Measurements from ENCODE around the gene MEF2B.

Gene MEF2B

DNA sequence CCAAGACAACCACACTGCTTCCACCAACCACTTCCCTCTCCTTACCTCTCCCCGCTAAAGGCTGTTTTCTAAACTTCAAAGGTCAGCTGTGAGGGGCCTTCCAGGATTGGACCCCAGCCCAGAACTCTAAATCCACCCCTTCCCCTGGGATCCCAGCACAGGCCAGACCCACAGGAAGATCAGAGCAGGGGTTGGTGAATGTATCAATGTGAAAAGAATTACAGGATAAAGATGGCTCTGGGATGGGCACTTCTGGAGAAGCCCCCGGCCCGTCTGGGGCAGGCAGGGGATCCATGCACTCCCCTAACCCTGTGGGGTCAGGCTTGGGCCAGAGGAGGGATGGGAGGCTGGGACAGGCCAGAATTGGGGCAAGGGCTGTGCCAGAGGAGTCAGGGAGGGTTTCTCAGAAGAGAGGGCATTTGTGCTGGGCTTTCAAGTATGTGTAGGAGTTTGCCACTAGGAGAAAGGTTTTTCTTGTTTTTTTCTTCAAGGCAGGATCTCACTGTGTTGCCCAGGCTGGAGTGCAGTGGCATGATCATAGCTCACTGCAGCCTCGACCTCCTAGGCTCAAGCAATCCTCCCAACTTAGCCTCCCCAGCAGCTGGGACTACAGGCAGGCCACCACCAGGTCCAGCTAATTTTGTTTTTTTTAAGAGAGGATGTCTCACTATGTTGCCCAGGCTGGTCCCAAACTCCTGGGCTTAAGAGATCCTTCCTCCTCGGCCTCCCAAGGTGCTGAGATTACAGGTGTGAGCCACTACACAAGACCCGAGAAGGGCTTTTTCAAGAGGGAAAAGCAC, 1.0 kb upstream of the MEF2B start:
- Histone ChIP-seq H3K36me3 (ENCODE audit: insufficient read depth) (no peaks in the 10 kb centered on the region), H2AFZ (ENCODE audit: low read depth) (no peak overlapping the region), H3K4me2 (no peak overlapping the region), H3K79me2 (ENCODE audit: insufficient read depth, low read depth) (no peaks in the 10 kb centered on the region), H3K4me1 (ENCODE audit: low read depth, poor library complexity, severe bottlenecking) (peaks cover 22% of the 10 kb centered on the region), H3K27ac (no peak overlapping the region), H3K4me3 (IDR thresholded peaks at IDR 0.05; ENCODE audit: insufficient read depth, low read depth, low read length) (no peak overlapping the region), H3K27me3 (ENCODE audit: insufficient read depth, low read depth) (no peaks in the 10 kb centered on the region), H4K20me1 (ENCODE audit: insufficient read depth) (no peaks in the 10 kb centered on the region), H3K9ac (no peak overlapping the region)
- TF ChIP-seq, protein P1, sequence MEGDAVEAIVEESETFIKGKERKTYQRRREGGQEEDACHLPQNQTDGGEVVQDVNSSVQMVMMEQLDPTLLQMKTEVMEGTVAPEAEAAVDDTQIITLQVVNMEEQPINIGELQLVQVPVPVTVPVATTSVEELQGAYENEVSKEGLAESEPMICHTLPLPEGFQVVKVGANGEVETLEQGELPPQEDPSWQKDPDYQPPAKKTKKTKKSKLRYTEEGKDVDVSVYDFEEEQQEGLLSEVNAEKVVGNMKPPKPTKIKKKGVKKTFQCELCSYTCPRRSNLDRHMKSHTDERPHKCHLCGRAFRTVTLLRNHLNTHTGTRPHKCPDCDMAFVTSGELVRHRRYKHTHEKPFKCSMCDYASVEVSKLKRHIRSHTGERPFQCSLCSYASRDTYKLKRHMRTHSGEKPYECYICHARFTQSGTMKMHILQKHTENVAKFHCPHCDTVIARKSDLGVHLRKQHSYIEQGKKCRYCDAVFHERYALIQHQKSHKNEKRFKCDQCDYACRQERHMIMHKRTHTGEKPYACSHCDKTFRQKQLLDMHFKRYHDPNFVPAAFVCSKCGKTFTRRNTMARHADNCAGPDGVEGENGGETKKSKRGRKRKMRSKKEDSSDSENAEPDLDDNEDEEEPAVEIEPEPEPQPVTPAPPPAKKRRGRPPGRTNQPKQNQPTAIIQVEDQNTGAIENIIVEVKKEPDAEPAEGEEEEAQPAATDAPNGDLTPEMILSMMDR (conservative IDR thresholded peaks at IDR 0.05; ENCODE audit: low read depth, low read length): no peak

DNA sequence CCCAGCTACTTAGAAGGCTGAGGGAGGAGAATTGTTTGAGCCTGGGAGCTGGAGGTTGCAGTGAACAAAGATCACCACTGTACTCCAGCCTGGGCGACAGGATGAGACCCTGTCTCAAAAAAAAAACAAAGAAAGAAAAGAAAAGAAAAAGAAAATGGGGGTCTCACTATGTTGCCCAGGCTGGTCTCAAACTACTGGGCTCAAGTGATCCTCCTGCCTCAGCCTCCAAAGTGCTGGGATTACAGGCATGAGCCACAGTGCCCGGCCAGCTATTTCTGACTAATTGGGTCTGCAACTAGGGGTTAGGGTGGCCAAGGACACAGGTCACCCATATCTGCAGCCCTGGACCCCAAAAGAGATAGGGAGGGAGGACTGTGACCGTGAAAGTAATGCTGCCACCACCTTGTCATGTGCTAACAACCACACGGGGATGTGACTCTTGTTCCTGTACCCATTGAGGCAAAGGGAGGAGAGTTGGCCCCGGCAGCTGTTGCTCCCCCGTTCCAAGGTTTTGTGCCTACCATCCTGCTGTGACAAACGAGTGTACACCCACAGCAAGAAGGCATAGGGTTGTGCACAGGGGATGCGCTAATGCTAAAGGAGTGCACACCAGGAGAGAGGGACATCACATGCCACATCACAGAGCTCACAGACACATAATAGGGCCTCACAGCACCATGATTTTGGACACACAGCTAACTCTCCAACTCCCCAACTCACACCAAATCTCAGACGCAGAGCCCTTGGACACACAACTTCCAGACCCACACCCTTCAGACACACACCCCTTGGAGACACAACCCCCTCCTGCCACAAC, 619 bp downstream of the MEF2B start:
- Histone ChIP-seq H3K27ac (no peak overlapping the region), H2AFZ (ENCODE audit: low read depth) (no peak overlapping the region), H3K36me3 (ENCODE audit: insufficient read depth) (no peaks in the 10 kb centered on the region), H3K4me2 (peak overlapping the region; percentile 29), H3K4me1 (ENCODE audit: low read depth, poor library complexity, severe bottlenecking) (peaks cover 14% of the 10 kb centered on the region), H3K4me3 (IDR thresholded peaks at IDR 0.05; ENCODE audit: insufficient read depth, low read depth, low read length) (no peak overlapping the region), H3K27me3 (ENCODE audit: insufficient read depth, low read depth) (no peaks in the 10 kb centered on the region), H4K20me1 (ENCODE audit: insufficient read depth) (no peaks in the 10 kb centered on the region), H3K9ac (no peak overlapping the region), H3K79me2 (ENCODE audit: insufficient read depth, low read depth) (no peaks in the 10 kb centered on the region)
- TF ChIP-seq, protein P1 (conservative IDR thresholded peaks at IDR 0.05; ENCODE audit: low read depth, low read length): no peak

DNA sequence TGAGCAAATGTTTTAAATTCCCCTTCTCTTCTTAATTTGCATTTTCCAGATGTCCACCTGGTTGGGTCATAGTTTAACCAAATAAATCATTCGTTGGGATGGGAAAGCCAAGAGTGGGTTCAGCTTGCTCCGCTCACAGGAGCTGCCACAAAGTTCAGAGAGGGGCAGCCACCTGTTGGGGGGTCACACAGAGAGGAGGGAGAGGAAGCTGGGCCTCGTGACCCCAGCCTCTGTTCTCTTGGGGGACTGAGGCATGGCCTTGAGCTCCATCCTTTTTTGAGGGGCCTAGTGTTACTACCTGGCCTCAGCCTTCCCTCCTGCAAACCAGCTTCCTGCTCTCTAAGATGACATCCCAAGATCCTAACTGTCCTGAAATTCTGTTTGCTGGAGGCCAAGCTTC, 2.5 kb downstream of the MEF2B start:
- H4K20me1 ChIP-seq (ENCODE audit: insufficient read depth): no peaks in the 10 kb centered on the region
- no peak overlapping the region for H3K27ac ChIP-seq
- H3K27me3 ChIP-seq (ENCODE audit: insufficient read depth, low read depth): no peaks in the 10 kb centered on the region
- no peaks in the 10 kb centered on the region for H3K79me2 ChIP-seq (ENCODE audit: insufficient read depth, low read depth)
- no peak overlapping the region for H3K9ac ChIP-seq
- no peak overlapping the region for H3K4me3 ChIP-seq (IDR thresholded peaks at IDR 0.05; ENCODE audit: insufficient read depth, low read depth, low read length)
- H3K36me3 ChIP-seq (ENCODE audit: insufficient read depth): no peaks in the 10 kb centered on the region
- TF ChIP-seq, protein P1 (conservative IDR thresholded peaks at IDR 0.05; ENCODE audit: low read depth, low read length): no peak
- H3K4me1 ChIP-seq (ENCODE audit: low read depth, poor library complexity, severe bottlenecking): peaks cover 14% of the 10 kb centered on the region
- no peak overlapping the region for H2AFZ ChIP-seq (ENCODE audit: low read depth)
- no peak overlapping the region for H3K4me2 ChIP-seq

DNA sequence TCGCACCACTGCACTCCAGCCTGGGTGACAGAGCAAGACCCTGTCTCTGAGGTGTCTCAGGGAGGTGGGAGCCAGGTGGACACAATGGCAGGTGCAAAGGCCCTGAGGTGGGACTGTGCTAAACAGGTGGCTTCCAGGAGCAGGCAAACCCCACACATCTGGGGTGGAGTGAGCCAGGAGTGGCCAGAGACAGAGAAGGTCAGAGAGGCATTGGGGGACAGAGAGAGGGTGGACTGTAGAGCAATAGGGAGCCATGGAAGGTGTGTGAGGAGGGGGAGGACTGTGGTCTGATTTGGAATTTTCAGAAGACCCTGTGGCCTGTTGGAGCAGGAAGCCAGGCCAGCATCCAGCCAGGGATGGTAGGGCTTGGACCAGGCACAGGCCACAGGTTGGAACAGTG, 4.7 kb downstream of the MEF2B start:
- no peak overlapping the region for H3K9ac ChIP-seq
- no peaks in the 10 kb centered on the region for H3K27me3 ChIP-seq (ENCODE audit: insufficient read depth, low read depth)
- TF ChIP-seq, protein P1 (conservative IDR thresholded peaks at IDR 0.05; ENCODE audit: low read depth, low read length): no peak
- H3K27ac ChIP-seq: no peak overlapping the region
- no peak overlapping the region for H3K4me3 ChIP-seq (IDR thresholded peaks at IDR 0.05; ENCODE audit: insufficient read depth, low read depth, low read length)
- H4K20me1 ChIP-seq (ENCODE audit: insufficient read depth): no peaks in the 10 kb centered on the region
- no peaks in the 10 kb centered on the region for H3K36me3 ChIP-seq (ENCODE audit: insufficient read depth)
- H3K4me1 ChIP-seq (ENCODE audit: low read depth, poor library complexity, severe bottlenecking): peaks cover 9% of the 10 kb centered on the region
- H2AFZ ChIP-seq (ENCODE audit: low read depth): no peak overlapping the region
- no peak overlapping the region for H3K4me2 ChIP-seq
- no peaks in the 10 kb centered on the region for H3K79me2 ChIP-seq (ENCODE audit: insufficient read depth, low read depth)

All from KMS-11 (cell line).